Cerebellar cortex (tissue), 1 donor: Measurements from ENCODE around the gene EIF2AK3.
A peak's percentile ranks its signal among the peaks of the same experiment; 100 is the strongest.
"Not testable (repeated sequence)": the region's sequence is repeated elsewhere in the genome, so short reads cannot be mapped to it uniquely, and the experiment has no call there.

ENCODE experiments used
- DNase-seq: peaks from one replicate; pipeline ENCODE4 v3.0.0-alpha.2; 2015; ENCODE audit warnings: low spot score

EIF2AK3 gene

DNA sequence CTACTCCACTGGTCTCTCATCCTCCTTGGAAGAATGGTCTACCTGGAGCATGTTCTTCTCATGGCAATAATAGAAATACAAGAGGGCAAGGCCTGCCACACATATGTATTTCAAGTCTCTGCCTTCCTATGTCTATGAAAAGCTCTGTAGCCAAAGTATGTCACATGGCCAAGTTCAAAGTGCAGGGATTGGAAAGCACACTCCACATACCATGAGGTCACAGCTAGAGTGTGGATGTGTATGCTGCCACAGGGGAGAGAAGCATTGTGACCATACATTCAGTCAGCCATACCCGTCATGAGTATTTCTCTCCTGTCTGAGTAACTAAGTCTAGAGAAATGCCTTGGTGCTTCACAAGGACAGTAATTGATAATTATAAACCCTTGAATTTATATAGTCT is 8.8 kb upstream of the EIF2AK3 start:
- DNase-seq: no peak

GRCh38 chr2:88632569-88632968 is 5.3 kb upstream of the EIF2AK3 start:
- no peak for DNase-seq

DNA sequence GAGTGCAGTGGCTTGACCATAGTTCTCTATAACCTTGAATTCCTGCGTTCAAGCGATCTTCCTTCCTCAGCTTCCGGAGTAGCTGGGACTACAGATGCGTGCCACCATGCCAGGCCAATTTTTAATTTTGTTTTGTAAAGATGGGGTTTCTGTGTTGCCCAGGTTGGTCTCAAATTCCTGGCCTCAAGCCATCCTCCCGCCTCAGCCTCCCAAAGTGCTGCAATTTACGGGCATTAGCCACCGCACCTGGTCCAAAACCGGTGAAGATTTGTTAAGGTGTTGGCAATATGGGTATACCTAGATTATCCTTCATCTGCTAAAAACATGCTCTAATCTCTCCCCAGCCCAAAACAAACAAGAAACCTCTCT is 1.3 kb upstream of the EIF2AK3 start:
- no peak for DNase-seq

- no peak for DNase-seq
Measured at GRCh38 chr2:88627856-88628570, 749 bp upstream of the EIF2AK3 start.

- DNase-seq: peak; percentile 22
Measured at GRCh38 chr2:88626171-88627054, 851 bp downstream of the EIF2AK3 start.

DNA sequence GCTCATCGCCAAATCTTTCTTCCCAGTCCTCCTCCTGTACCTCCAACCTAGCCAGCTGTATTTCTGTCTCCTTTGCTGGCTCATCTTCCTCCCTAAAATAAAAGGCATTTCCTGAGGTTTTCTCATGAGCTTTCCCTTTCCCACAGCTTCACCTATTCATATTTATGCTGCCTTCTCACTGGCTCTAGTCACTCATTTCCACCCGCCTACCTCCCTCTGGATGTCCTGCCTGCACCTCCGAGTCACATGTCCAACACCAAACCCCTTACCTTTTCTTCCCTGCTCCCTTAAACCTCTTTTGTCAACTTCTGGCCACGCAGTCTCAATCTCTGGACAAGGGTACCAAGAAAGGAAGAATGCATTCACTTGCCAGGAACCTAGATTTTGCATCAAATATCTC is 2.8 kb downstream of the EIF2AK3 start:
- no peak for DNase-seq

DNA sequence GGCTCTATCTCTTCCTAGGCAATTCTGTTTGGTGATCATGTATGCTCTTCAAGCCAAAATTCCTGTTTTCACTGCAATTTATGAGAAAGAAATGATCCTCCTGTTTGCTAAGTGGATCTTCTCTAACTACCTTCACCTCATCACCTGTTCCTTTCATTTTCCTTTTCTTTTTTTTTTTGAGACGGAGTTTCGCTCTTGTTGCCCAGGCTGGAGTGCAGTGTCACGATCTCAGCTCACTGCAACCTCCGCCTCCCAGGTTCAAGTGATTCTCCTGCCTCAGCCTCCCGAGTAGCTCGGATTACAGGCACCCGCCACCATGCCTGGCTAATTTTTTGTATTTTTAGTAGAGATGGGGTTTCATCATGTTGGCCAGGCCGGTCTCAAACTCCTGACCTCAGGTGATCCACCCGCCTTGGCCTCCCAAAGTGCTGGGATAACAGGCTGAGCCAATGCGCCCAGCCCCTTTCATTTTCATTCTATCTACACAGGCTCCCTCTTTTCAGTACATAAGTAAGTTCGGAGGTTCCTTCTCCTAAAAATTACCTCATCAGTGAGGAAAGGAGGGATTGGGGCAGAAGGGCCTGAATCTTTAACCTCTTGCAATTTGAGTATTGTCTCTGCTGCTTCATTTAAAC is 3.3 kb downstream of the EIF2AK3 start:
- not testable (repeated sequence) for DNase-seq

GRCh38 chr2:88622307-88622706 is 5.0 kb downstream of the EIF2AK3 start:
- DNase-seq: no peak

DNA sequence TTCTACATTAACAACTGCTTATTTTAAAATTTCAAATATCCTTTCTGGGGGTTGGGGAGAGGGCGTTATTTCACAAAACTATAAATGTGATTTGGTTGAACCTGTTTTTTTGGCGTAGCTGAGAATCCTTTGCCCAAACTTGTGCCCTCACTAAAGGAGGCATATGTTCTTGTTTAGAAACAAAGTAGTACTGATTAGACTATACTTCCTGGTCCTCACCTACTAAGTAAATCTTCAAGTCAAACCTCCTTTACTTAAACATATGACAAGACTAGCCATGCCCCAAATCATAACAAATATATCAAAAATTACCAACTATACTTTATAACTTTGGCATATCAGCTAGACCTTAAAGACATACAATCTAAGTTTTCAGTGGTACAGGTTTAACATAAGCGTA is 5.8 kb downstream of the EIF2AK3 start:
- no peak for DNase-seq

DNA sequence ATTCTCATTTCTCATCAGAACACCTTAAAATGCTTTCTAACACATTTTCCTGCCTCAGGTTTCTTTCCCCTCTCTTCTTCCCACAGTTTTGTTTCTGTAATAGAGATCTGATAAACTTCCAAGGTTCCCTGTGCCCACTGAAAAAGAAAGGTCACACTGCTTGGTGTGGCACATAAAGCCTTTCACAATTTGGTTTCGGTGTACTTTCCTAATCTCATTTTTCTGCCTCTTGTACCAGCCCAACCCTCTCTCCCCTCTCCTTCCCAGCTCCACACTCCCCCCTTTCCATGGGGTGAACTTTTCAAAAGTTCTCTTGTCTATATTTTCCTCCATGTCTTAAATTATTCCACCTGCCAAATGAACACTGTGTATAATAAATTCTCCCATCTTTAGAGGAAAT is 7.2 kb downstream of the EIF2AK3 start:
- DNase-seq: no peak

DNA sequence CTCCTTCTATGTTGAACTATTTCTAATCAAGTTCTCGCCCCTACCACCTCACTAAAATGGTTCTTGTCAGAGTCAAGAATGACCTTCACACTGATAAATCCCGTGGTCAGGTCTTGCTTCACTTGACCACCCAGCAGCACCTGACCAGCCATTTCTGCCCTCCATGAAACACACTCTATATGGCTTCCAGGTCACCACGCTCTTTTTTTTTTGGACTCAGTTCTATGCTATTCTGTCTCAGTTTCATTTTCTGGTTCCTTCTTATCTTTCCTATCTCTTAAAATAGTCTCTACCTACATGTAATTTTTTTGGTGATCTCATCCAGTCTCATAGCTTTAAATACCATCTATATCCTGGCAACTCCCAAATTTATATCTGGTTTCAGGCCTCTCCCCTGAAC is 11.4 kb downstream of the EIF2AK3 start:
- no peak for DNase-seq

GRCh38 chr2:88614497-88615157 is 12.6 kb downstream of the EIF2AK3 start:
- no peak for DNase-seq

- DNase-seq: no peak
Measured at GRCh38 chr2:88613921-88614320, 13.3 kb downstream of the EIF2AK3 start.

GRCh38 chr2:88608184-88608583 is 19.1 kb downstream of the EIF2AK3 start:
- DNase-seq: no peak

DNA sequence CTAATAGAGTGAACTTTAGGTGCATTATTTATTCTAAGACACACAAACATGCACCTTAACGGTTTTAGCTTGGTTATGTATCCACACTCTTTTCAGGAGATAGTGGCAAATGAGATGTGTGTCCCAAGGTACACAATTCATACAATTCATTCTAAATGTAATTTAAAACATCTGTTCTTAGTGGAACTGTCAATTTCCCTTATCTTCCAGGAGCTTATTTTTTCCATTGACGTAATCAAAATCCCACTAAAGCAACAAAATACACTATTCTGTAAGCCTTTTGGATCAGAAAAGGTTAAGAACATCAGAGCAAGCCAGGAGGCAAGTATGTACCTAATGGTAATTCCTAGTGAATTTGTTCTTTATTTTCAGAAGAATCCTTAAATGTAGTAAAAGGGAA is 19.8 kb downstream of the EIF2AK3 start:
- DNase-seq: no peak

GRCh38 chr2:88606371-88607030 is 20.8 kb downstream of the EIF2AK3 start:
- no peak for DNase-seq

DNA sequence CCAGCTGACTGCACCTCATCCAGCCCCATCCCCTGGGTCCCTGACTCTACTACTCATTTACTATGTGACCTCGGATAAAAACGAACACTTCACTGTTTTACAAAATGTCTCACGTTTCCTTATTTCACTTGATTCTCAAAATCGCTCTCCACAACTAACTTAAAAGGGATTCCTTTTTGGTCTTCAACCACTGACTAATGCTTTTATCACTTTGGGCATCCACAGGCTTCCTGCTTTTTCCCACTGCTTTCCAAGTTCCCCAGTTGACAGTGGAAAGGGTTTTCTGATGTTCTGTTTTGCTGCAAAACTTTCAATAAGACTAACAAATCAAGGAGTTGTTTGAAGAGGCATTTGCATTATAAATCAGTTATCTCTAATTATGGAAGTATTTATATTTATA is 24.1 kb downstream of the EIF2AK3 start:
- DNase-seq: no peak

GRCh38 chr2:88602022-88602421 is 25.2 kb downstream of the EIF2AK3 start:
- no peak for DNase-seq

DNA sequence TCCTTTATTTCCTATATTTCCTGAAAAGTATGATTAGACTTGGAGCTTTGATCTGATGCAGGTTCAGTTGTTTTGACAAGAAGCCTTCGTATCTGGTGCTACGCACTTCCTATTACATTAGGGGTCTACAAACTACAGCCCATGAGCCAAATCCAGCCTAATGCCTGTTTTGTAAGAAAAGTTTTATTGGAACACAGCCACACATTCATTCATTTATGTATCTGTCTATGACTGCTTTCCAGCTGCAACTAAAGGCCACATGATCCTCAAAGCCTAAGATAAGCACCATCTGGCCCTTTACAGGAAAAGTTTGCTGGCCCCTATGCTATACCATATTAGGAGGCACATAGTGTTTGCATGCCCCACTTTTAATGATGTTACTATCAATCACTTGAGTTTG is 26.0 kb downstream of the EIF2AK3 start:
- DNase-seq: no peak

- DNase-seq: peak; percentile 87
Measured at GRCh38 chr2:88600038-88600465, 27.2 kb downstream of the EIF2AK3 start.

- DNase-seq: no peak
Measured at GRCh38 chr2:88599527-88599926, 27.7 kb downstream of the EIF2AK3 start.

- DNase-seq: no peak
Measured at GRCh38 chr2:88597168-88597567, 30.1 kb downstream of the EIF2AK3 start.
